HG03066 (cell line): ENCODE data around the gene IMPACT.

Experiments used
- ATAC-seq: cut with Tn5 transposase; IDR thresholded peaks from one replicate; pipeline ENCODE4 v1.9.1; 2021; ENCODE audit warnings: low read depth; ENCODE audit not compliant: unreplicated experiment

The IMPACT gene

GRCh38 chr18:24426398-24427294 lies at the start of gene IMPACT:
IMPACT (plus strand) TSS chr18:24426670; CDS start chr18:24426757, 87 bp downstream.
- ATAC-seq, result peak; percentile 81

- ATAC-seq, result no peak
Measured at GRCh38 chr18:24378598-24378997, 47.9 kb upstream of the IMPACT start.

- no peak for ATAC-seq
Measured at GRCh38 chr18:24380163-24380747, 46.2 kb upstream of the IMPACT start.

- no peak for ATAC-seq
Measured at GRCh38 chr18:24381126-24381525, 45.3 kb upstream of the IMPACT start.

GRCh38 chr18:24386681-24387080 lies 39.8 kb upstream of the IMPACT start:
- no peak for ATAC-seq

- ATAC-seq, result no peak
Measured at GRCh38 chr18:24388957-24389356, 37.5 kb upstream of the IMPACT start.

GRCh38 chr18:24395049-24395795 lies 31.2 kb upstream of the IMPACT start:
- no peak for ATAC-seq

- ATAC-seq, result no peak
Measured at GRCh38 chr18:24396082-24396633, 30.3 kb upstream of the IMPACT start.

GRCh38 chr18:24397131-24397693 lies 29.3 kb upstream of the IMPACT start:
- ATAC-seq, result no peak

GRCh38 chr18:24397694-24398368 lies 28.6 kb upstream of the IMPACT start, which contains the start of gene OSBPL1A:
OSBPL1A (minus strand) TSS chr18:24397824; CDS start chr18:24377533, 20,291 bp downstream.
- peak; percentile 55 for ATAC-seq

GRCh38 chr18:24398540-24398939 lies 27.9 kb upstream of the IMPACT start:
- ATAC-seq, result no peak

- ATAC-seq, result no peak
Measured at GRCh38 chr18:24400587-24400986, 25.9 kb upstream of the IMPACT start.

- no peak for ATAC-seq
Measured at GRCh38 chr18:24402209-24402785, 24.2 kb upstream of the IMPACT start.

- ATAC-seq, result no peak
Measured at GRCh38 chr18:24403076-24403475, 23.4 kb upstream of the IMPACT start.

- ATAC-seq, result no peak
Measured at GRCh38 chr18:24404591-24404990, 21.9 kb upstream of the IMPACT start.

GRCh38 chr18:24408496-24408895 lies 18.0 kb upstream of the IMPACT start:
- ATAC-seq, result no peak

GRCh38 chr18:24413148-24413547 lies 13.3 kb upstream of the IMPACT start:
- no peak for ATAC-seq

- no peak for ATAC-seq
Measured at GRCh38 chr18:24414349-24415003, 12.0 kb upstream of the IMPACT start.

GRCh38 chr18:24417480-24417879 lies 9.0 kb upstream of the IMPACT start:
- no peak for ATAC-seq
